ENCODE measurements around the gene SHBG. TPM values are rescaled to one million over a fixed set of nuclear protein-coding genes. Genes with fewer than 3 reads are reported as not detected.
A peak's percentile ranks its signal among the peaks of the same experiment; 100 is the strongest.

SHBG gene
- total and polyA plus RNA-seq, 2 experiments from 2014 or later, result 0.38 to 0.48 TPM

GRCh38 chr17:7588553-7589203, 41.3 kb upstream of the SHBG start:
- Mint-ChIP-seq H3K36me3 (ENCODE audit: low read depth) (peaks cover 54% of the 10 kb centered on the region), H3K27me3 (ENCODE audit: insufficient read depth, low read depth, poor library complexity) (peaks cover 25% of the 10 kb centered on the region), H3K4me1 (peaks cover 43% of the 10 kb centered on the region), H3K27ac (no peak overlapping the region), H3K9me3 (no peaks in the 10 kb centered on the region), H3K4me3 (peak overlapping the region; percentile 69)
- Histone ChIP-seq H3F3A (replicated peaks; ENCODE audit: low read depth) (peaks cover 30% of the 10 kb centered on the region), H3K4me1 (ENCODE audit: insufficient read depth) (peaks cover 23% of the 10 kb centered on the region), H3K36me3 (ENCODE audit: insufficient read depth) (peaks cover 16% of the 10 kb centered on the region), H3K4me2 (peak overlapping the region; percentile 99), H3K9me2 (ENCODE audit: insufficient read depth) (no peaks in the 10 kb centered on the region; the same call in 1 of the 2 replicates), H3K27me3 (ENCODE audit: insufficient read depth) (no peaks in the 10 kb centered on the region), H4K20me1 (replicated peaks; ENCODE audit: insufficient read depth) (no peaks in the 10 kb centered on the region), H3K79me2 (replicated peaks; ENCODE audit: insufficient read depth) (peaks cover 21% of the 10 kb centered on the region), H3K4me3 (peak overlapping the region; percentile 88), H3K27ac (ENCODE audit: low read depth) (no peak overlapping the region), H2AFZ (no peak overlapping the region)
- no peak for TF ChIP-seq ETS1 (IDR thresholded peaks at IDR 0.05)
- no peak for TF ChIP-seq EZH2 (IDR thresholded peaks at IDR 0.05; ENCODE audit: low read depth, unreplicated experiment)
- no peak for TF ChIP-seq REST (IDR thresholded peaks at IDR 0.05; ENCODE audit: unreplicated experiment)
- TF ChIP-seq JUNB (IDR thresholded peaks at IDR 0.05; ENCODE audit: unreplicated experiment), result no peak
- TF ChIP-seq POLR2AphosphoS5 (IDR thresholded peaks at IDR 0.05; ENCODE audit: low read depth), result no peak; the same call in 1 of the 2 replicates
- TF ChIP-seq CTCF (conservative IDR thresholded peaks at IDR 0.05; ENCODE audit: low read depth in 2 of 2), result no peak
- TF ChIP-seq NANOG (IDR thresholded peaks at IDR 0.05; ENCODE audit: borderline replicate concordance), result no peak
- ATAC-seq (peak; percentile 12), DNase-seq (ENCODE audit: low spot score) (peak; percentile 59)

Data from GM23338 (cell line).